Stomach (tissue), 4 donors: ENCODE data around the gene F11.

Experiments used
- EP300 ChIP-seq: sonication (generic); formaldehyde crosslinking; IDR thresholded peaks from one replicate; pipeline ENCODE4 v1.6.1; 2017; ENCODE audit warnings: antibody characterized with exemption
- POLR2A ChIP-seq, 4 donors: fragments of 450-650 bp; IDR thresholded peaks; one replicate each; pipeline ENCODE4 v1.6.1; 2016; ENCODE audit warnings: antibody characterized with exemption in 4 of 4, control low read depth in 2 of 4, mild to moderate bottlenecking in 1 of 4, moderate library complexity in 1 of 4
- TF ChIP-seq, protein P1 (sequence below), 7 experiments: fragments of 450-650 bp in 4 of 7; fragments of 200-600 bp in 3 of 7; sonication (generic) in 3 of 7; IDR thresholded peaks; one replicate each; pipeline ENCODE4 v1.5.1; 2016 to 2019; ENCODE audit warnings: antibody characterized with exemption in 7 of 7, control low read depth in 2 of 7, mild to moderate bottlenecking in 1 of 7

GRCh38 chr4:186260117-186260503 lies 5.9 kb upstream of the F11 start:
- TF ChIP-seq, protein P1, sequence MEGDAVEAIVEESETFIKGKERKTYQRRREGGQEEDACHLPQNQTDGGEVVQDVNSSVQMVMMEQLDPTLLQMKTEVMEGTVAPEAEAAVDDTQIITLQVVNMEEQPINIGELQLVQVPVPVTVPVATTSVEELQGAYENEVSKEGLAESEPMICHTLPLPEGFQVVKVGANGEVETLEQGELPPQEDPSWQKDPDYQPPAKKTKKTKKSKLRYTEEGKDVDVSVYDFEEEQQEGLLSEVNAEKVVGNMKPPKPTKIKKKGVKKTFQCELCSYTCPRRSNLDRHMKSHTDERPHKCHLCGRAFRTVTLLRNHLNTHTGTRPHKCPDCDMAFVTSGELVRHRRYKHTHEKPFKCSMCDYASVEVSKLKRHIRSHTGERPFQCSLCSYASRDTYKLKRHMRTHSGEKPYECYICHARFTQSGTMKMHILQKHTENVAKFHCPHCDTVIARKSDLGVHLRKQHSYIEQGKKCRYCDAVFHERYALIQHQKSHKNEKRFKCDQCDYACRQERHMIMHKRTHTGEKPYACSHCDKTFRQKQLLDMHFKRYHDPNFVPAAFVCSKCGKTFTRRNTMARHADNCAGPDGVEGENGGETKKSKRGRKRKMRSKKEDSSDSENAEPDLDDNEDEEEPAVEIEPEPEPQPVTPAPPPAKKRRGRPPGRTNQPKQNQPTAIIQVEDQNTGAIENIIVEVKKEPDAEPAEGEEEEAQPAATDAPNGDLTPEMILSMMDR (IDR thresholded peaks at IDR 0.05): no peak
- TF ChIP-seq POLR2A (IDR thresholded peaks at IDR 0.05) (no peak), EP300 (no peak)
